Measurements from ENCODE around the gene SAMD4B. TPM values are rescaled to one million over a fixed set of nuclear protein-coding genes. Genes with fewer than 3 reads are reported as not detected.
A peak's percentile ranks its signal among the peaks of the same experiment; 100 is the strongest.

SAMD4B gene
- total and polyA plus RNA-seq, 12 donors: 35.5 to 92.8 (median 49.8) TPM

- Histone ChIP-seq H3K4me1 (peaks cover 20 to 78% (median 53%) of the 10 kb centered on the region in 9 donors), H3K4me3 (peak overlapping the region in 9 of 10 donors; percentile 67 to 98 (median 86)), H3K36me3 (peaks cover 6 to 22% (median 9%) of the 10 kb centered on the region in 9 donors), H3K27me3 (no peaks in the 10 kb centered on the region), H3K9me3 (no peaks in the 10 kb centered on the region), H3K27ac (peak overlapping the region; percentile 94 to 100 (median 99))
- 17 to 18% methylated on average over 22 of the region's 22 CpGs for WGBS, 2 donors
- DNase-seq (peak in 1 of 2 donors; percentile 89), ATAC-seq (peak in 2 of 8 donors; percentile 0)
- no peak for TF ChIP-seq CTCF (IDR thresholded peaks at IDR 0.05)
- intact Hi-C loops (cut with DNase I): no loop called here
Observed at GRCh38 chr19:39405958-39406655, 63.9 kb downstream of the SAMD4B start.

- 0 to 1% methylated on average over 53 to 56 of the region's 56 CpGs for WGBS, 2 donors
- Histone ChIP-seq H3K4me1 (peaks cover 21 to 77% (median 52%) of the 10 kb centered on the region in 9 donors), H3K27me3 (no peaks in the 10 kb centered on the region), H3K36me3 (peaks cover 6 to 22% (median 9%) of the 10 kb centered on the region in 9 donors), H3K4me3 (peak within 1 kb of the TSS; percentile 67 to 99 (median 90)), H3K27ac (peak within 1 kb of the TSS; percentile 94 to 100 (median 99)), H3K9me3 (no peaks in the 10 kb centered on the region)
- TF ChIP-seq CTCF (IDR thresholded peaks at IDR 0.05): no peak
- DNase-seq (peak; percentile 74 to 93), ATAC-seq (peak; percentile 26 to 59 (median 42))
- intact Hi-C loops (cut with DNase I): no loop called here
Observed at GRCh38 chr19:39406656-39407409, 64.6 kb downstream of the SAMD4B start, which contains the start of gene ZFP36. Gene ZFP36, plus strand, starts transcription at chr19:39406847. Its CDS starts 58 bp downstream, at chr19:39406905.

- H3K4me1 ChIP-seq: peaks cover 16 to 74% (median 47%) of the 10 kb centered on the region in 9 donors
- H3K9me3 ChIP-seq: no peaks in the 10 kb centered on the region
- DNase-seq (no peak), ATAC-seq (no peak)
- peak overlapping the region; percentile 67 to 99 (median 90) for H3K4me3 ChIP-seq
- intact Hi-C loops (cut with DNase I): no loop called here
- WGBS, 2 donors: 0 to 2% methylated on average over 14 of the region's 14 CpGs
- no peak for TF ChIP-seq CTCF (IDR thresholded peaks at IDR 0.05)
- peaks cover 6 to 22% (median 9%) of the 10 kb centered on the region in 9 donors for H3K36me3 ChIP-seq
- H3K27me3 ChIP-seq: no peaks in the 10 kb centered on the region
- peak overlapping the region; percentile 94 to 100 (median 99) for H3K27ac ChIP-seq
Observed at GRCh38 chr19:39407410-39407659, 65.1 kb downstream of the SAMD4B start.

- no peak for TF ChIP-seq CTCF (IDR thresholded peaks at IDR 0.05)
- Histone ChIP-seq H3K36me3 (peaks cover 6 to 22% (median 9%) of the 10 kb centered on the region in 9 donors), H3K4me3 (peak overlapping the region; percentile 67 to 99 (median 90)), H3K9me3 (no peaks in the 10 kb centered on the region), H3K27ac (peak overlapping the region; percentile 94 to 100 (median 99)), H3K4me1 (peaks cover 14 to 69% (median 47%) of the 10 kb centered on the region in 9 donors), H3K27me3 (no peaks in the 10 kb centered on the region)
- DNase-seq (peak; percentile 37 to 47), ATAC-seq (no peak)
- WGBS, 2 donors: 16 to 20% methylated on average over 40 of the region's 40 CpGs
- intact Hi-C loops (cut with DNase I): no loop called here
Observed at GRCh38 chr19:39407660-39408391, 65.6 kb downstream of the SAMD4B start.

Data from heart right ventricle (tissue), 16 donors.